Breast epithelium (tissue), 4 donors: ENCODE data around the gene C1orf50. TPM values are rescaled to one million over a fixed set of nuclear protein-coding genes. Genes with fewer than 3 reads are reported as not detected.

ENCODE experiments used
- DNase-seq, 2 donors: peaks; one replicate each; pipeline ENCODE4 v3.0.0-alpha.2; 2019; ENCODE audit warnings: low spot score in 2 of 2
- H3K27ac ChIP-seq, 2 donors: fragments of 200-600 bp; sonication (generic) in 1 of 2; one replicate each; pipeline ENCODE4 v1.5.1; 2016 to 2019; ENCODE audit warnings: mild to moderate bottlenecking in 1 of 2
- H3K27me3 ChIP-seq, 2 donors: fragments of 200-600 bp; sonication (generic) in 1 of 2; one replicate each; pipeline versions ENCODE4 v1.5.1 to v1.6.0; 2017 to 2019; ENCODE audit warnings: control low read depth in 1 of 2, mild to moderate bottlenecking in 1 of 2
- H3K36me3 ChIP-seq: fragments of 200-600 bp; one replicate; pipeline ENCODE4 v1.5.1; 2019
- H3K4me1 ChIP-seq, 2 donors: fragments of 200-600 bp; sonication (generic); one replicate each; pipeline ENCODE4 v1.5.1; 2016 to 2019; ENCODE audit warnings: control low read depth in 1 of 2
- H3K4me3 ChIP-seq, 3 donors: fragments of 200-600 bp; sonication (generic); 1 replicate in 2 of 3; 2 replicates in 1 of 3; pipeline ENCODE4 v1.5.1; 2016 to 2019; ENCODE audit warnings: mild to moderate bottlenecking in 3 of 3, moderate library complexity in 2 of 3
- H3K9me3 ChIP-seq, 2 donors: fragments of 200-600 bp; sonication (generic) in 1 of 2; one replicate each; pipeline ENCODE4 v1.5.1; 2016 to 2019; ENCODE audit warnings: control low read depth in 1 of 2
- CTCF ChIP-seq, 3 donors: fragments of 450-650 bp; IDR thresholded peaks; one replicate each; pipeline ENCODE4 v1.5.1; 2016 to 2017; ENCODE audit warnings: antibody characterized with exemption in 3 of 3, mild to moderate bottlenecking in 3 of 3, moderate library complexity in 3 of 3
- POLR2A ChIP-seq: fragments of 450-650 bp; IDR thresholded peaks from one replicate; pipeline ENCODE4 v1.6.1; 2016; ENCODE audit warnings: antibody characterized with exemption, mild to moderate bottlenecking, moderate library complexity
- POLR2AphosphoS5 ChIP-seq, 3 donors: sonication (generic); formaldehyde crosslinking; IDR thresholded peaks; one replicate each; pipeline ENCODE4 v1.6.1; 2017; ENCODE audit warnings: antibody characterized with exemption in 3 of 3
- intact Hi-C: fragments of 100-400 bp; cut with DNase I; formaldehyde crosslinking; loops from one replicate; pipeline ENCODE4 v1.15.1; 2023; ENCODE audit warnings: low total_unique reads
- total RNA-seq, 3 donors: library from RNA; depleted of rRNA; stranded (reverse); fragments of >200 nt; gene quantifications; one replicate each; pipeline ENCODE4 v1.1.0, GENCODE V29; 2016

Gene C1orf50
- total RNA-seq, 3 donors from 2014 or later, result 5.2 to 10.8 (median 6.7) TPM

- intact Hi-C loops, result no loop called here
- H3K27me3 ChIP-seq, result no peaks in the 10 kb centered on the region
- H3K36me3 ChIP-seq, result no peaks in the 10 kb centered on the region
- no peak overlapping the region for H3K4me3 ChIP-seq
- TF ChIP-seq POLR2A, result no peak
- no peak for TF ChIP-seq CTCF (IDR thresholded peaks at IDR 0.05)
- no peak for TF ChIP-seq POLR2AphosphoS5 (IDR thresholded peaks at IDR 0.05)
- DNase-seq, result no peak
- H3K9me3 ChIP-seq, result no peaks in the 10 kb centered on the region
- no peak overlapping the region for H3K27ac ChIP-seq
- H3K4me1 ChIP-seq, result no peaks in the 10 kb centered on the region
Observed at GRCh38 chr1:42730002-42730401, 37.0 kb upstream of the C1orf50 start.

GRCh38 chr1:42730988-42731387, 36.1 kb upstream of the C1orf50 start:
- Histone ChIP-seq H3K27ac (no peak overlapping the region), H3K36me3 (no peaks in the 10 kb centered on the region), H3K4me3 (no peak overlapping the region), H3K27me3 (no peaks in the 10 kb centered on the region), H3K9me3 (no peaks in the 10 kb centered on the region), H3K4me1 (no peaks in the 10 kb centered on the region)
- TF ChIP-seq POLR2A, result no peak
- no peak for TF ChIP-seq CTCF (IDR thresholded peaks at IDR 0.05)
- no peak for TF ChIP-seq POLR2AphosphoS5 (IDR thresholded peaks at IDR 0.05)
- DNase-seq, result no peak
- intact Hi-C loops, result no loop called here

GRCh38 chr1:42731585-42731984, 35.5 kb upstream of the C1orf50 start:
- no peak for DNase-seq
- H3K4me1 ChIP-seq, result no peaks in the 10 kb centered on the region
- no peak for TF ChIP-seq POLR2A
- no peak for TF ChIP-seq CTCF (IDR thresholded peaks at IDR 0.05)
- no peak for TF ChIP-seq POLR2AphosphoS5 (IDR thresholded peaks at IDR 0.05)
- no peaks in the 10 kb centered on the region for H3K9me3 ChIP-seq
- H3K4me3 ChIP-seq, result no peak overlapping the region
- no peaks in the 10 kb centered on the region for H3K27me3 ChIP-seq
- intact Hi-C loops, result no loop called here
- no peaks in the 10 kb centered on the region for H3K36me3 ChIP-seq
- no peak overlapping the region for H3K27ac ChIP-seq

GRCh38 chr1:42732126-42732680, 34.8 kb upstream of the C1orf50 start:
- Histone ChIP-seq H3K27me3 (no peaks in the 10 kb centered on the region), H3K9me3 (no peaks in the 10 kb centered on the region), H3K36me3 (no peaks in the 10 kb centered on the region), H3K4me3 (no peak overlapping the region), H3K27ac (no peak overlapping the region), H3K4me1 (no peaks in the 10 kb centered on the region)
- DNase-seq, result no peak
- intact Hi-C loops, result no loop called here
- TF ChIP-seq POLR2AphosphoS5 (IDR thresholded peaks at IDR 0.05) (no peak), POLR2A (no peak), CTCF (IDR thresholded peaks at IDR 0.05) (no peak)

- no peak for DNase-seq
- no peaks in the 10 kb centered on the region for H3K9me3 ChIP-seq
- no peak for TF ChIP-seq CTCF (IDR thresholded peaks at IDR 0.05)
- TF ChIP-seq POLR2AphosphoS5 (IDR thresholded peaks at IDR 0.05), result no peak
- TF ChIP-seq POLR2A, result no peak
- H3K36me3 ChIP-seq, result no peaks in the 10 kb centered on the region
- H3K27ac ChIP-seq, result no peak overlapping the region
- no peaks in the 10 kb centered on the region for H3K4me1 ChIP-seq
- H3K27me3 ChIP-seq, result no peaks in the 10 kb centered on the region
- intact Hi-C loops, result no loop called here
- H3K4me3 ChIP-seq, result no peak overlapping the region
Observed at GRCh38 chr1:42733415-42734200, 33.4 kb upstream of the C1orf50 start.
